ENCODE data around the gene MED26. TPM values are rescaled to one million over a fixed set of nuclear protein-coding genes. Genes with fewer than 3 reads are reported as not detected.

The MED26 gene
- total RNA-seq, 1 experiment from 2014 or later: 8.8 TPM

DNA sequence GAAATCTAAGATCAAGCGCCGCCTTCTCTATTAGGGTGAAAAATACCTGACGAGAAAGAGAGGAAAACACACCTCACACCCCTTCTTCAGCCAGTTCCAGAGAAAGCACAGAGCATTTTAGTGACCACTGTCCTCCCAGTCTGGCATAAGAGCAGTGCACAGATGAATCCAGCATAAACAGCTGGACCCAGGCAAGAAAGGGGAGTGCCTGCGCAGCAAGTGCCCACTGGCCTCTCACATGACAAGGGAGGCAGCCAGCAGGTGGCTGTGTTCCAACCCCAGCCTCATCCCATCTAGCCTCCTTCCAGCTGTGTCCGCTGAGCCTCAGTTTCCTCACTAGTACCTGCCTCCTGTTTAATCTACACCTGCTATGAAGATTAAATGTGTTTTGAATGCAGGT is 8.0 kb downstream of the MED26 start:
- DNase-seq (ENCODE audit: low read depth, low spot score) (no peak), ATAC-seq (no peak)
- peaks cover 6% of the 10 kb centered on the region for H3K4me1 ChIP-seq (ENCODE audit: control insufficient read depth, insufficient read depth, low read length)
- CTCF ChIA-PET: no interaction called here
- no peaks in the 10 kb centered on the region for H3K27me3 ChIP-seq (ENCODE audit: control insufficient read depth, insufficient read depth, low read length)
- intact Hi-C loops (cut with micrococcal nuclease; ENCODE audit: unreplicated experiment): no loop called here
- no peaks in the 10 kb centered on the region for H3K36me3 ChIP-seq (ENCODE audit: control insufficient read depth, insufficient read depth, low read length)
- H3K9me3 ChIP-seq (ENCODE audit: control insufficient read depth, insufficient read depth, low read depth, low read length): no peaks in the 10 kb centered on the region
- BruUV-seq (replicated peaks): no TSS peak
- in situ Hi-C loops (cut with HindIII; ENCODE audit: low pct_unique_long_range_greater_than_20kb, low sequenced_read_pairs): no loop called here
- TF ChIP-seq, protein P1, sequence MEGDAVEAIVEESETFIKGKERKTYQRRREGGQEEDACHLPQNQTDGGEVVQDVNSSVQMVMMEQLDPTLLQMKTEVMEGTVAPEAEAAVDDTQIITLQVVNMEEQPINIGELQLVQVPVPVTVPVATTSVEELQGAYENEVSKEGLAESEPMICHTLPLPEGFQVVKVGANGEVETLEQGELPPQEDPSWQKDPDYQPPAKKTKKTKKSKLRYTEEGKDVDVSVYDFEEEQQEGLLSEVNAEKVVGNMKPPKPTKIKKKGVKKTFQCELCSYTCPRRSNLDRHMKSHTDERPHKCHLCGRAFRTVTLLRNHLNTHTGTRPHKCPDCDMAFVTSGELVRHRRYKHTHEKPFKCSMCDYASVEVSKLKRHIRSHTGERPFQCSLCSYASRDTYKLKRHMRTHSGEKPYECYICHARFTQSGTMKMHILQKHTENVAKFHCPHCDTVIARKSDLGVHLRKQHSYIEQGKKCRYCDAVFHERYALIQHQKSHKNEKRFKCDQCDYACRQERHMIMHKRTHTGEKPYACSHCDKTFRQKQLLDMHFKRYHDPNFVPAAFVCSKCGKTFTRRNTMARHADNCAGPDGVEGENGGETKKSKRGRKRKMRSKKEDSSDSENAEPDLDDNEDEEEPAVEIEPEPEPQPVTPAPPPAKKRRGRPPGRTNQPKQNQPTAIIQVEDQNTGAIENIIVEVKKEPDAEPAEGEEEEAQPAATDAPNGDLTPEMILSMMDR (IDR thresholded peaks at IDR 0.05): no peak
- TF ChIP-seq POLR2AphosphoS5 (IDR thresholded peaks at IDR 0.05; ENCODE audit: low read depth, low read length): no peak
- no peak for TF ChIP-seq REST (IDR thresholded peaks at IDR 0.05; ENCODE audit: insufficient read depth in 1 of 2, low read depth in 2 of 2, low read length in 1 of 2)
- no peak for TF ChIP-seq SIN3A (IDR thresholded peaks at IDR 0.05; ENCODE audit: borderline replicate concordance, insufficient read depth, low read depth, low read length)
- TF ChIP-seq TCF7L2 (IDR thresholded peaks at IDR 0.05; ENCODE audit: low read depth, low read length): no peak
- POLR2A ChIA-PET: no interaction called here
- H3K27ac ChIP-seq (ENCODE audit: low read length): no peak overlapping the region
- H3K4me3 ChIP-seq (ENCODE audit: low read depth in 2 of 2, low read length in 2 of 2): no peak overlapping the region

DNA sequence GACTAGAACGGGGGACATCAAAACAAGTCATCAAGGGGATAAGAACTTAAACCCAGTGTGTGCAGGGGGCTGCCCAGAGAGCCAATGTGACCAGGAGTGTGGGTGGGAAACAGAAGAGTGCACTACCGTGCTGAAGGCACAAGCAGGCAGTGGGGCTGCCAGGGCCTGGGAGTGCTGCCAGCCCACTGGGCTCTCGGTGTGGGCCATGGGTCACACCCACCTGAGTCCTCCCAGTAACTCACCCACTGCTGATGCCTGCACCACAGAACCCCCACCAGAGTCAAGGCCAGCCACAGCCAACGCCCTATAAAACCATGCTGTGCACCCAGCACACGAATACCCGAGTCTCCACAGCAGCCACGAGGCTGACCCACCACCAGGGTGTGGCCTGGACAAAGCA is 8.5 kb downstream of the MED26 start:
- BruUV-seq (replicated peaks): no TSS peak
- H3K4me1 ChIP-seq (ENCODE audit: control insufficient read depth, insufficient read depth, low read length): peaks cover 6% of the 10 kb centered on the region

More for the DNA sequence above, 8.5 kb downstream of the MED26 start:
- no peak overlapping the region for H3K4me3 ChIP-seq (ENCODE audit: low read depth in 2 of 2, low read length in 2 of 2)
- intact Hi-C loops (cut with micrococcal nuclease; ENCODE audit: unreplicated experiment) (no loop called here), in situ Hi-C loops (cut with HindIII; ENCODE audit: low pct_unique_long_range_greater_than_20kb, low sequenced_read_pairs) (no loop called here)
- POLR2A ChIA-PET: interaction anchor here (0.5 kb wide), 1 partner anchor 95 kb away, joined by 5 read pairs; no protein-coding TSS in a partner anchor
- no peak overlapping the region for H3K27ac ChIP-seq (ENCODE audit: low read length)
- TF ChIP-seq REST (IDR thresholded peaks at IDR 0.05; ENCODE audit: insufficient read depth in 1 of 2, low read depth in 2 of 2, low read length in 1 of 2) (no peak), TCF7L2 (IDR thresholded peaks at IDR 0.05; ENCODE audit: low read depth, low read length) (no peak), POLR2AphosphoS5 (IDR thresholded peaks at IDR 0.05; ENCODE audit: low read depth, low read length) (no peak), SIN3A (IDR thresholded peaks at IDR 0.05; ENCODE audit: borderline replicate concordance, insufficient read depth, low read depth, low read length) (no peak)
- TF ChIP-seq, protein P1 (IDR thresholded peaks at IDR 0.05): no peak
- CTCF ChIA-PET: no interaction called here
- ATAC-seq (no peak), DNase-seq (ENCODE audit: low read depth, low spot score) (no peak)
- no peaks in the 10 kb centered on the region for H3K9me3 ChIP-seq (ENCODE audit: control insufficient read depth, insufficient read depth, low read depth, low read length)
- H3K36me3 ChIP-seq (ENCODE audit: control insufficient read depth, insufficient read depth, low read length): no peaks in the 10 kb centered on the region
- H3K27me3 ChIP-seq (ENCODE audit: control insufficient read depth, insufficient read depth, low read length): no peaks in the 10 kb centered on the region

Data from Panc1 (cell line).